ENCODE measurements around the gene DPM2.
A peak's percentile ranks its signal among the peaks of the same experiment; 100 is the strongest.

Gene DPM2

GRCh38 chr9:127934248-127934647, 3.4 kb downstream of the DPM2 start:
- no peak for DNase-seq

- DNase-seq: no peak
Measured at GRCh38 chr9:127931092-127931881, 6.4 kb downstream of the DPM2 start.

GRCh38 chr9:127930231-127931091, 7.2 kb downstream of the DPM2 start, which contains the start of gene PIP5KL1:
Gene PIP5KL1 (minus strand): TSS chr9:127930777. CDS start chr9:127930752, 25 bp downstream.
- peak; percentile 87 for DNase-seq

GRCh38 chr9:127929625-127929979, 8.1 kb downstream of the DPM2 start:
- DNase-seq: no peak

GRCh38 chr9:127928676-127929624, 8.7 kb downstream of the DPM2 start:
- no peak for DNase-seq

GRCh38 chr9:127927988-127928675, 9.5 kb downstream of the DPM2 start:
- no peak for DNase-seq

GRCh38 chr9:127927201-127927987, 10.3 kb downstream of the DPM2 start:
- peak; percentile 78 for DNase-seq

GRCh38 chr9:127926906-127927200, 10.8 kb downstream of the DPM2 start:
- DNase-seq: no peak

- no peak for DNase-seq
Measured at GRCh38 chr9:127925959-127926905, 11.4 kb downstream of the DPM2 start.

- DNase-seq: no peak
Measured at GRCh38 chr9:127924736-127925444, 12.8 kb downstream of the DPM2 start.

- no peak for DNase-seq
Measured at GRCh38 chr9:127923771-127924170, 13.9 kb downstream of the DPM2 start.

- no peak for DNase-seq
Measured at GRCh38 chr9:127923046-127923445, 14.6 kb downstream of the DPM2 start.

- DNase-seq: peak; percentile 96
Measured at GRCh38 chr9:127921557-127922120, 16.0 kb downstream of the DPM2 start.

- DNase-seq: no peak
Measured at GRCh38 chr9:127920794-127921193, 16.9 kb downstream of the DPM2 start.

GRCh38 chr9:127919253-127919815, 18.3 kb downstream of the DPM2 start:
- no peak for DNase-seq

GRCh38 chr9:127918183-127919107, 19.2 kb downstream of the DPM2 start:
- DNase-seq: no peak

GRCh38 chr9:127917603-127918002, 20.1 kb downstream of the DPM2 start:
- no peak for DNase-seq

Data from activated CD8-positive, alpha-beta memory T cell treated with anti-CD3 and anti-CD28 coated beads, Interleukin-2, amount 50 U/mL, for 48 hours (primary cell).